OCI-LY7 (cell line): ENCODE results near the gene CWC27.

Experiments
- CTCF ChIP-seq: fragments of 200-600 bp; sonication (generic); conservative IDR thresholded peaks from 2 replicates; pipeline ENCODE4 v1.5.1; 2014; ENCODE audit warnings: mild to moderate bottlenecking, antibody characterized with exemption, low read length, moderate library complexity, mixed read lengths
- EZH2phosphoT487 ChIP-seq: fragments of 200-600 bp; sonication (generic); IDR thresholded peaks from 2 replicates; pipeline ENCODE4 v1.6.1; 2018; ENCODE audit warnings: low read depth, borderline replicate concordance, mild to moderate bottlenecking, mixed run types, antibody characterized with exemption, low read length, moderate library complexity, mixed read lengths

- TF ChIP-seq CTCF, result no peak
- no peak for TF ChIP-seq EZH2phosphoT487
Observed at GRCh38 chr5:64872044-64872443, 103.3 kb downstream of the CWC27 start.
